GM03348 (cell line): ENCODE results near the gene ZNF362.

Source experiments
- DNase-seq: peaks from one replicate; pipeline ENCODE4 v3.0.0; 2012; ENCODE audit warnings: low spot score

Gene ZNF362

GRCh38 chr1:33327587-33328325 is 71.5 kb downstream of the ZNF362 start:
- DNase-seq, result peak; percentile 94

- DNase-seq, result no peak
Measured at GRCh38 chr1:33328817-33329216, 72.5 kb downstream of the ZNF362 start.

GRCh38 chr1:33329600-33330305 is 73.5 kb downstream of the ZNF362 start:
- DNase-seq, result no peak

GRCh38 chr1:33330361-33330890 is 74.1 kb downstream of the ZNF362 start:
- no peak for DNase-seq

GRCh38 chr1:33330906-33331305 is 74.6 kb downstream of the ZNF362 start:
- no peak for DNase-seq

GRCh38 chr1:33331444-33332356 is 75.4 kb downstream of the ZNF362 start:
- DNase-seq, result no peak

GRCh38 chr1:33332357-33332789 is 76.1 kb downstream of the ZNF362 start:
- no peak for DNase-seq

GRCh38 chr1:33332881-33333280 is 76.6 kb downstream of the ZNF362 start:
- DNase-seq, result no peak

- DNase-seq, result peak; percentile 49
Measured at GRCh38 chr1:33334081-33334552, 77.8 kb downstream of the ZNF362 start.

- DNase-seq, result no peak
Measured at GRCh38 chr1:33335020-33335419, 78.7 kb downstream of the ZNF362 start.

- DNase-seq, result no peak
Measured at GRCh38 chr1:33336580-33336979, 80.3 kb downstream of the ZNF362 start.

GRCh38 chr1:33337441-33337840 is 81.1 kb downstream of the ZNF362 start:
- DNase-seq, result no peak

GRCh38 chr1:33338048-33338439 is 81.8 kb downstream of the ZNF362 start:
- no peak for DNase-seq

- DNase-seq, result peak; percentile 70
Measured at GRCh38 chr1:33338440-33339211, 82.3 kb downstream of the ZNF362 start.

GRCh38 chr1:33339413-33339812 is 83.1 kb downstream of the ZNF362 start:
- DNase-seq, result no peak

GRCh38 chr1:33341190-33341589 is 84.9 kb downstream of the ZNF362 start:
- DNase-seq, result no peak

- peak; percentile 84 for DNase-seq
Measured at GRCh38 chr1:33342041-33342723, 85.9 kb downstream of the ZNF362 start.

GRCh38 chr1:33343539-33343938 is 87.2 kb downstream of the ZNF362 start:
- no peak for DNase-seq

GRCh38 chr1:33344896-33345560 is 88.7 kb downstream of the ZNF362 start:
- no peak for DNase-seq

- DNase-seq, result no peak
Measured at GRCh38 chr1:33346533-33346926, 90.2 kb downstream of the ZNF362 start.
